LNCAP (cell line): ENCODE results near the gene TREML2.

ENCODE experiments used
- TF ChIP-seq, protein P1 (sequence below): fragments of 450-650 bp; IDR thresholded peaks from 2 replicates; pipeline ENCODE4 v1.5.1; 2017; ENCODE audit warnings: mild to moderate bottlenecking

Gene TREML2

DNA sequence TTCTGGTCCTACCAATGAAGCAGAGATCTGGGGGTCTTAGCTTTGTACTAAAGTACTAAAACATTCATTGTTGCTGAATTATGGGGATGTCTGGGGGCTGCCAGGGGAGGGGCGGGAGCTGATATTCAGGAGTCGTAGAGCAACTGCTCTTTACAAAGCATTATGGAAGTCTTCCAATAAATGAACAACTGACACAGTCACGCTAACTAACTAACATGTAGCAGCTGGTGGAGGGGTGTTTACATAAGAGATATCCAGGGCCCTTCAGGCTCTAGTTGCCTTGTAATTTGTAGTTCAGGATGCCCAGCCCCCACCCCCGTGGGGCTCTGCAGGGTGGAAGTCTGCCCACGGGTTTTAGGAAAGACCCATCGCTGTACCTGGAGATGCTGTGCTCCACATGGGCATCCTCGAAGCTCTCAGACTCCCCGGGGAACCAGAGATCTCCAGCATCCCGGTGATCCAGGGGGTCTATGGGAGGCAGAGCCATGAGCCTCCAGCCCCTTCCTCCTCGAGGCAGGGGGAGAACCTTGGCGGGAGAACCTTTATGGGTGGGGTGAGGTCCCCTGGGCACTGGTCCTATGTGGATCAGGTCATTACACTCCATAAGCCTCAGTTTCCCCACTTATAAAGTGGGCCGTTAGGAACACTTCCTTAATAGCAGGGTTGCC is 41.4 kb downstream of the TREML2 start:
- TF ChIP-seq, protein P1, sequence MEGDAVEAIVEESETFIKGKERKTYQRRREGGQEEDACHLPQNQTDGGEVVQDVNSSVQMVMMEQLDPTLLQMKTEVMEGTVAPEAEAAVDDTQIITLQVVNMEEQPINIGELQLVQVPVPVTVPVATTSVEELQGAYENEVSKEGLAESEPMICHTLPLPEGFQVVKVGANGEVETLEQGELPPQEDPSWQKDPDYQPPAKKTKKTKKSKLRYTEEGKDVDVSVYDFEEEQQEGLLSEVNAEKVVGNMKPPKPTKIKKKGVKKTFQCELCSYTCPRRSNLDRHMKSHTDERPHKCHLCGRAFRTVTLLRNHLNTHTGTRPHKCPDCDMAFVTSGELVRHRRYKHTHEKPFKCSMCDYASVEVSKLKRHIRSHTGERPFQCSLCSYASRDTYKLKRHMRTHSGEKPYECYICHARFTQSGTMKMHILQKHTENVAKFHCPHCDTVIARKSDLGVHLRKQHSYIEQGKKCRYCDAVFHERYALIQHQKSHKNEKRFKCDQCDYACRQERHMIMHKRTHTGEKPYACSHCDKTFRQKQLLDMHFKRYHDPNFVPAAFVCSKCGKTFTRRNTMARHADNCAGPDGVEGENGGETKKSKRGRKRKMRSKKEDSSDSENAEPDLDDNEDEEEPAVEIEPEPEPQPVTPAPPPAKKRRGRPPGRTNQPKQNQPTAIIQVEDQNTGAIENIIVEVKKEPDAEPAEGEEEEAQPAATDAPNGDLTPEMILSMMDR, result no peak

DNA sequence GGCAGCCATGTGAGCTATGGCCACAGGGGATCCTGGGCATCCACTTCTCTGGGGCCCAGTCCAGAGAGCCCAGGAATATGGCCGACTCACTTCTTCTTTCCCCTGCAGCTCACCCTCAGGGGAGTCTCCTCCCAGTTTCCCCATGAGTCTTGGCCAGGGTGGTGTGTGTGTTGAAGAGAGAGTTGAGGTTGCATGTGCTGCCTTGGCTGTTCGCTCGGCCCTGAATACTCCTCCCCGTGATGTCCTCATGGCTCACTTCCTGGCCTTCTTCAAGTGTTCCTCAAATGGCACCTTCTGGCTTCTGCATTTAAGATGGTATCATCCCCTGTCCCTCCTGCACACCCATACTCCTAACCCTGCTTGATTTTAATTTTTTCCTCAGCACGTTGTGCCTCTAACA is 43.6 kb downstream of the TREML2 start:
- TF ChIP-seq, protein P1, result no peak

GRCh38 chr6:41156771-41157170 is 44.2 kb downstream of the TREML2 start:
- TF ChIP-seq, protein P1, result no peak

DNA sequence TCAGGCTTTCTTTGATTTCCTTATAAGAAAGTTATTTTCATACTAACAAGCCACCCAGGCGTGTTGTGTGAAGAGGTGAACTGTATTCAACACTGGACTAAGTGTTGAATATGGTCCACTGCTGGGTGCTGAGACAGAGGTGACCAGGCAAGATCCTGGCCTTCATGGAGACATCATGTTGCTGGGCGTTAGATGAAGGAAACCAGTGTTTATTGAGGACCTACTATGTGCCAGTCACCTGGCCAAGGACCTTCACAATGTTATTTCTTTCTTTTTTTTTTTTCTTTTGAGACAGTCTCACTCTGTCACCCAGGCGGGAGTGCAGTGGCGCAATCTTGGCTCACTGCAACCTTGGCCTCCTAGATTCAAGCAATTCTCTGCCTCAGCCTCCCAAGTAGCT is 44.9 kb downstream of the TREML2 start:
- TF ChIP-seq, protein P1, result no peak

DNA sequence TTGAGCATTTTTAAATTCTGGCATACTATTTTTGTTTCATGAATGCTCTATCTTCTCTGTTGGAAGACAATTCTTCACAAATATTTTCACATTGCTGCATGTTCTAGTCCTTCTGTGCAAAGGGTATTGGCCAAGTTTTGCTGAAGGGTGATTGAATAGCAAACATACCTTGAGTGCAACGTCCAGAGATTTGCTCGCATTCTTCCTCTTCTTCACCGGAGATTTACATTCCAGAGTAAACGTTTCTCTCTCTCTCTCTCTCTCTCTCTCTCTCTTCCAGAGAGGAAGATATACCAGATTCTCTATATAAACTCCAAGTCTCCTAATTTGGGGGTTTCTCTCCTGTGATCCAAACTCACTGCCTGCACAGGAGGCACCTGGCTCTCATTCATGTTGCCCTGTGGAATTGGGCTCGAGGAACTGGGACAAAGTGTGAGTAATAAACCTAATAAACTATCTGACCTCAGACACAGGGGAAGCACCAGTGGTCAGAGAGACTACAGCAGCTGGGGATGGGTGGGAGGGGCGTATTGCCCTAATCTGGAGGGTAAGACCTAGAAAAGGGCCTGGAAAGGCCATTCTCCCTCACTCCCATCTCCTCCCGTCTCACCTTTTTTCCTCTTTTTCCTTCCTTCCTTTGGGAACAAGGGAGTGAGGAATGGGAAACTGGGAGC is 45.7 kb downstream of the TREML2 start:
- TF ChIP-seq, protein P1, result no peak

GRCh38 chr6:41153992-41154625 is 46.8 kb downstream of the TREML2 start, which contains the start of gene TREML1:
Gene TREML1 (minus strand): TSS chr6:41154347. CDS start chr6:41154288, 59 bp downstream.
- TF ChIP-seq, protein P1, result no peak

DNA sequence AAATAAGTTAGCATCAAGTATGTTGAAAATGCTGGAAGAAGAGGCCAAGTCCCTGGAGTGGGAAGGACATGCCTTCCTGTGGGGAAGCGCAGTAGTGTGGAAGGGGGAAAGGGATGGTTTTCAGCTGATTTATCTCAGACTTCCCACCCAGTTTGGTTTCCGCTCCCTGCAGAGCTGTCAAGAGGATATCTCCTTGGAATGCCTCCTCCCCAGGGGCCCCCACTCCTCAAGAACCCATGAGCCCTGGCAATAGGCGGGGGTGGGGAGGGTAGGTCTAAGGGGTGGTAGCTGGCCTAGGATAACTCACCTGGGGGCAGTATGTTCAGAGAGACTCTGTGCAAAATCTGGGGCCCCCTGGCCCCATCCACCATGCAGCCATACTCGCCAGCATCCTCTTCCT is 47.5 kb downstream of the TREML2 start:
- TF ChIP-seq, protein P1, result no peak
